Stomach smooth muscle (tissue), 2 donors: Measurements from ENCODE around the gene WDR11.
A peak's percentile ranks its signal among the peaks of the same experiment; 100 is the strongest.

Experiments
- H3K27ac ChIP-seq: one replicate; pipeline ENCODE4 v1.7.0; 2013; ENCODE audit warnings: mild to moderate bottlenecking, low read length, inconsistent platforms
- H3K27me3 ChIP-seq, 2 donors: one replicate each; pipeline ENCODE4 v1.7.0; 2013; ENCODE audit warnings: low read length in 2 of 2; ENCODE audit not compliant: insufficient read depth in 2 of 2, control insufficient read depth in 1 of 2
- H3K36me3 ChIP-seq, 2 donors: one replicate each; pipeline ENCODE4 v1.7.0; 2013; ENCODE audit warnings: low read length in 2 of 2; ENCODE audit not compliant: control insufficient read depth in 2 of 2, insufficient read depth in 2 of 2
- H3K4me1 ChIP-seq: one replicate; pipeline ENCODE4 v1.7.0; 2013; ENCODE audit warnings: low read length; ENCODE audit not compliant: control insufficient read depth, insufficient read depth
- H3K4me3 ChIP-seq, 2 donors: one replicate each; pipeline ENCODE4 v1.7.0; 2013; ENCODE audit warnings: low read length in 2 of 2
- H3K9ac ChIP-seq, 2 donors: one replicate each; pipeline ENCODE4 v1.7.0; 2013; ENCODE audit warnings: low read length in 2 of 2, mild to moderate bottlenecking in 1 of 2
- H3K9me3 ChIP-seq, 2 donors: one replicate each; pipeline ENCODE4 v1.7.0; 2013; ENCODE audit warnings: low read length in 2 of 2; ENCODE audit not compliant: control insufficient read depth in 2 of 2
- donor health status: healthy.
- donor health status: Pancreatic carcinoma.

The WDR11 gene

GRCh38 chr10:120945182-120945581, 94.0 kb downstream of the WDR11 start:
- Histone ChIP-seq H3K4me1 (peaks cover 21% of the 10 kb centered on the region), H3K9ac (no peak overlapping the region), H3K27me3 (peaks cover 7 to 9% of the 10 kb centered on the region in 2 donors), H3K4me3 (no peak overlapping the region), H3K9me3 (no peaks in the 10 kb centered on the region), H3K36me3 (no peaks in the 10 kb centered on the region), H3K27ac (peak overlapping the region; percentile 53)

- Histone ChIP-seq H3K27ac (peak overlapping the region; percentile 53), H3K4me1 (peaks cover 21% of the 10 kb centered on the region), H3K4me3 (no peak overlapping the region), H3K36me3 (no peaks in the 10 kb centered on the region), H3K27me3 (peaks cover 9% of the 10 kb centered on the region in 2 donors), H3K9me3 (no peaks in the 10 kb centered on the region), H3K9ac (peak overlapping the region in 1 of 2 donors; percentile 50)
Measured at GRCh38 chr10:120945801-120946302, 94.7 kb downstream of the WDR11 start.

GRCh38 chr10:120946497-120946896, 95.3 kb downstream of the WDR11 start:
- H3K27me3 ChIP-seq = peaks cover 9% of the 10 kb centered on the region in 2 donors
- no peak overlapping the region for H3K4me3 ChIP-seq
- H3K9ac ChIP-seq = peak overlapping the region; percentile 13 to 50
- H3K9me3 ChIP-seq = no peaks in the 10 kb centered on the region
- peaks cover 21% of the 10 kb centered on the region for H3K4me1 ChIP-seq
- H3K27ac ChIP-seq = peak overlapping the region; percentile 53
- no peaks in the 10 kb centered on the region for H3K36me3 ChIP-seq

GRCh38 chr10:120948889-120949608, 97.9 kb downstream of the WDR11 start:
- peaks cover 9% of the 10 kb centered on the region in 2 donors for H3K27me3 ChIP-seq

GRCh38 chr10:120949609-120950031, 98.5 kb downstream of the WDR11 start:
- Histone ChIP-seq H3K9me3 (peaks cover 7 to 12% of the 10 kb centered on the region in 2 donors), H3K36me3 (no peaks in the 10 kb centered on the region), H3K27me3 (peaks cover 9% of the 10 kb centered on the region in 2 donors), H3K27ac (no peak overlapping the region), H3K9ac (no peak overlapping the region), H3K4me1 (peaks cover 21% of the 10 kb centered on the region), H3K4me3 (peak overlapping the region; percentile 60 to 72)

More at GRCh38 chr10:120948889-120949608, 97.9 kb downstream of the WDR11 start:
- Histone ChIP-seq H3K4me1 (peaks cover 21% of the 10 kb centered on the region), H3K9ac (no peak overlapping the region), H3K36me3 (no peaks in the 10 kb centered on the region), H3K4me3 (peak overlapping the region; percentile 60 to 72), H3K9me3 (peaks cover 7 to 9% of the 10 kb centered on the region in 2 donors), H3K27ac (no peak overlapping the region)

GRCh38 chr10:120950051-120950561, 98.9 kb downstream of the WDR11 start:
- peaks cover 7 to 12% of the 10 kb centered on the region in 2 donors for H3K9me3 ChIP-seq
- H3K4me3 ChIP-seq = no peak overlapping the region
- H3K27me3 ChIP-seq = peaks cover 9% of the 10 kb centered on the region in 2 donors
- H3K9ac ChIP-seq = no peak overlapping the region
- no peaks in the 10 kb centered on the region for H3K36me3 ChIP-seq
- no peak overlapping the region for H3K27ac ChIP-seq
- peaks cover 21% of the 10 kb centered on the region for H3K4me1 ChIP-seq

- Histone ChIP-seq H3K4me1 (peaks cover 14% of the 10 kb centered on the region), H3K27ac (no peak overlapping the region), H3K27me3 (peaks cover 9% of the 10 kb centered on the region in 2 donors), H3K9ac (no peak overlapping the region), H3K9me3 (peaks cover 7 to 12% of the 10 kb centered on the region in 2 donors), H3K4me3 (no peak overlapping the region), H3K36me3 (no peaks in the 10 kb centered on the region)
Measured at GRCh38 chr10:120951288-120951687, 100.1 kb downstream of the WDR11 start.

GRCh38 chr10:120953897-120954296, 102.7 kb downstream of the WDR11 start:
- no peaks in the 10 kb centered on the region for H3K36me3 ChIP-seq

More at GRCh38 chr10:120953897-120954296, 102.7 kb downstream of the WDR11 start:
- Histone ChIP-seq H3K27me3 (peaks cover 9% of the 10 kb centered on the region in 2 donors), H3K9ac (no peak overlapping the region), H3K27ac (no peak overlapping the region), H3K9me3 (peaks cover 7 to 12% of the 10 kb centered on the region in 2 donors), H3K4me1 (peaks cover 10% of the 10 kb centered on the region), H3K4me3 (no peak overlapping the region)
